Muscle layer of colon (tissue), 2 donors: ENCODE data around the gene THAP2.
A peak's percentile ranks its signal among the peaks of the same experiment; 100 is the strongest.

Experiments
- H3K27ac ChIP-seq: one replicate; pipeline ENCODE4 v1.7.0; 2013; ENCODE audit warnings: low read depth, mild to moderate bottlenecking, low read length, moderate library complexity
- H3K27me3 ChIP-seq, 2 donors: one replicate each; pipeline ENCODE4 v1.7.0; 2013; ENCODE audit warnings: low read length in 2 of 2, mild to moderate bottlenecking in 2 of 2; ENCODE audit not compliant: insufficient read depth in 2 of 2, control insufficient read depth in 1 of 2
- H3K36me3 ChIP-seq: one replicate; pipeline ENCODE4 v1.7.0; 2013; ENCODE audit warnings: mild to moderate bottlenecking, low read length; ENCODE audit not compliant: insufficient read depth
- H3K4me1 ChIP-seq: one replicate; pipeline ENCODE4 v1.7.0; 2013; ENCODE audit warnings: mild to moderate bottlenecking, low read length; ENCODE audit not compliant: insufficient read depth
- H3K4me3 ChIP-seq, 2 donors: one replicate each; pipeline ENCODE4 v1.7.0; 2013; ENCODE audit warnings: low read length in 2 of 2, low read depth in 1 of 2, mild to moderate bottlenecking in 1 of 2, moderate library complexity in 1 of 2
- H3K9ac ChIP-seq: one replicate; pipeline ENCODE4 v1.7.0; 2013; ENCODE audit warnings: low read length
- H3K9me3 ChIP-seq: one replicate; pipeline ENCODE4 v1.7.0; 2013; ENCODE audit warnings: mild to moderate bottlenecking, low read length
- donor health status: abdominal sarcoma.
- donor health status: Adenocarcinoma of cecum.

Gene THAP2

GRCh38 chr12:71662849-71663560 is 1.1 kb upstream of the THAP2 start:
- Histone ChIP-seq H3K27me3 (no peaks in the 10 kb centered on the region), H3K4me1 (peaks cover 27% of the 10 kb centered on the region), H3K27ac (peak overlapping the region; percentile 82)

GRCh38 chr12:71664411-71665089 is 449 bp downstream of the THAP2 start:
- Histone ChIP-seq H3K4me3 (peak overlapping the region; percentile 84 to 96), H3K4me1 (peaks cover 27% of the 10 kb centered on the region)

More at GRCh38 chr12:71662849-71663560, 1.1 kb upstream of the THAP2 start:
- Histone ChIP-seq H3K4me3 (peak overlapping the region; percentile 84 to 96), H3K36me3 (peaks cover 14% of the 10 kb centered on the region), H3K9ac (peak overlapping the region; percentile 81), H3K9me3 (no peaks in the 10 kb centered on the region)

DNA sequence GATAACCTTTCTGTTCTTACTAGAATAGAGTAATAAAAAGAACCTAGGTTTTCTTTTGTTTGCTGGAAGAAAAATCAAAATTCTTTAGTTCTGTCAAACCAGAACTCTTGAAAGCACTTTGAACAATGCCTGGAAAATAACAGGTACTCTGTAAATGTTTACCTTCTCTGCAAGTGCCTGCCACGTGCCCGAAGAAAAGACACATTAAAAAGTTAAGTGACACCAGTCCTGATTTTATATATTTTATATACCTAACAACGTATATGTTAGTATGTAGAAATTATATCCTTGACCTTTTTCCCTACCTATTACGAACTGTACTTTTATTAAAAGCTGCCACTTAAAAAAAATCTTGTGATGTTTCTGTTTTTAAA is 976 bp downstream of the THAP2 start:
- Histone ChIP-seq H3K36me3 (no peaks in the 10 kb centered on the region), H3K27me3 (no peaks in the 10 kb centered on the region), H3K4me3 (peak overlapping the region; percentile 84 to 96), H3K27ac (peak overlapping the region; percentile 82), H3K9ac (peak overlapping the region; percentile 96), H3K4me1 (peaks cover 27% of the 10 kb centered on the region), H3K9me3 (no peaks in the 10 kb centered on the region)

More at GRCh38 chr12:71664411-71665089, 449 bp downstream of the THAP2 start:
- Histone ChIP-seq H3K27me3 (no peaks in the 10 kb centered on the region), H3K27ac (peak overlapping the region; percentile 82), H3K9ac (peak overlapping the region; percentile 96), H3K36me3 (peaks cover 3% of the 10 kb centered on the region), H3K9me3 (no peaks in the 10 kb centered on the region)

DNA sequence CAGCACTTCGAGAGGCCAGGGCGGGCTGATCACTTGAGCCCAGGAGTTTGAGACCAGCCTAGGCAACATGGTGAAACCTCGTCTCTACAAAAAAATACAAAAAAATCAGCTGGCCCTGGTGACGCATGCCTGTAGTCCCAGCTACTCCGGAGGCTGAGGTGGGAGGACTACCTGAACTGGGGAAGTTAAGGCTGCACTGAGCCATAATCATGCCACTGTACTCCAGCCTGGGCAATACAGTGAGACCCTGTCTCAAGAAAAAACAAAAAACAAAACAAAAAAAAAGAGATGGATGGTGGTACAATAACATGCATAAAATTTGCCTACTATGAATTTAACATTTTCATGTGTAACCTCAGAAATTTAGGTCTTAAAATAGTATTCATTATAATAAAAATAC is 2.2 kb downstream of the THAP2 start:
- no peaks in the 10 kb centered on the region for H3K27me3 ChIP-seq
- H3K27ac ChIP-seq, result no peak overlapping the region
- no peaks in the 10 kb centered on the region for H3K36me3 ChIP-seq
- H3K4me1 ChIP-seq, result peaks cover 22% of the 10 kb centered on the region
- no peaks in the 10 kb centered on the region for H3K9me3 ChIP-seq
- no peak overlapping the region for H3K4me3 ChIP-seq
- H3K9ac ChIP-seq, result no peak overlapping the region

DNA sequence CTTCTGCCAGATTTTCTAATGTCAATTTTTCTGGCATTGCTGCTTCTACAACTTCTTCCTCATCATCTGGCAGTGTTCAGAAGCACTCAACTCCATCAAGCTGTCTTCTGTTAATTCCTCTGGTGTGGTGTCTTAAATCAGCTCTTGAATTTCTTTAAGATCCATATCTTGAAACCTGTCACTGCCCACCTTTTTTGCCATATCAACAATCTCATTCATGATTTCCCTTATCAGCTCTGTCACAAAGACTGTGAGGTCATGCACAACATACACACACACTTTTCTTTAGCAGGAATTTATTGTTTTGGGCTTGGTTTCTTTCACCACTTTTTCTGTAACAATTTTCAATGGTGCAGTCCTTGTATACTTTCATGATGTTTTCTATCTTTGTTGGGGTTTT is 7.2 kb downstream of the THAP2 start:
- no peak overlapping the region for H3K27ac ChIP-seq
- H3K27me3 ChIP-seq, result no peaks in the 10 kb centered on the region
- H3K9ac ChIP-seq, result no peak overlapping the region
- no peaks in the 10 kb centered on the region for H3K9me3 ChIP-seq
- no peaks in the 10 kb centered on the region for H3K4me1 ChIP-seq
- H3K36me3 ChIP-seq, result no peaks in the 10 kb centered on the region
- H3K4me3 ChIP-seq, result no peak overlapping the region

GRCh38 chr12:71671816-71672215 is 7.7 kb downstream of the THAP2 start:
- Histone ChIP-seq H3K36me3 (peaks cover 2% of the 10 kb centered on the region), H3K27ac (no peak overlapping the region), H3K9me3 (no peaks in the 10 kb centered on the region), H3K27me3 (no peaks in the 10 kb centered on the region), H3K4me1 (no peaks in the 10 kb centered on the region), H3K9ac (no peak overlapping the region), H3K4me3 (no peak overlapping the region)

- Histone ChIP-seq H3K4me1 (peaks cover 1% of the 10 kb centered on the region), H3K4me3 (no peak overlapping the region), H3K27ac (no peak overlapping the region), H3K36me3 (no peaks in the 10 kb centered on the region), H3K27me3 (no peaks in the 10 kb centered on the region), H3K9me3 (no peaks in the 10 kb centered on the region), H3K9ac (no peak overlapping the region)
These were observed 18.4 kb downstream of the THAP2 start for GRCh38 chr12:71682466-71682865.

DNA sequence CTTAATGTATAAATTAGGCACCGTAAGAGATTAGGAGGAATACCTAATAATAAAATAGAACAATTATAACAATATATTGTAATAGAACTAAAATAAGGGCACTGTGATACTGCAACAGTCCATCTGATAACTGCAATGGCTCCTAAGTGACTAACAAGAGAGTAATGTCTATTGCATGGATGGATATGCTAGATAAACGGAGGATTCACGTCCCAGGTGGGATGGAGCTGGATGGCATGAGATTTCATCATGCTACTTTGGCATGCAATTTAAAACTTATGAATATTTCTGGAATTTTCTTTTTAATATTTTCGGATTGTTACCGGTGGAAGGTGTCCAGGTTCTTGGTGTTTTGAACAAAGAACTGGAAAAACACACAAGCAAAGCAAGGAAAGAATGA is 19.5 kb downstream of the THAP2 start:
- Histone ChIP-seq H3K4me3 (no peak overlapping the region), H3K27ac (no peak overlapping the region)

GRCh38 chr12:71684081-71684480 is 20.0 kb downstream of the THAP2 start:
- H3K27ac ChIP-seq, result no peak overlapping the region
- H3K36me3 ChIP-seq, result no peaks in the 10 kb centered on the region
- no peak overlapping the region for H3K9ac ChIP-seq
- H3K9me3 ChIP-seq, result no peaks in the 10 kb centered on the region
- H3K4me1 ChIP-seq, result peaks cover 17% of the 10 kb centered on the region
- no peaks in the 10 kb centered on the region for H3K27me3 ChIP-seq
- no peak overlapping the region for H3K4me3 ChIP-seq

More for the DNA sequence above, 19.5 kb downstream of the THAP2 start:
- Histone ChIP-seq H3K9me3 (no peaks in the 10 kb centered on the region), H3K4me1 (peaks cover 13% of the 10 kb centered on the region), H3K9ac (no peak overlapping the region), H3K27me3 (no peaks in the 10 kb centered on the region), H3K36me3 (no peaks in the 10 kb centered on the region)

- Histone ChIP-seq H3K9me3 (no peaks in the 10 kb centered on the region), H3K36me3 (no peaks in the 10 kb centered on the region), H3K9ac (peak overlapping the region; percentile 76), H3K27me3 (no peaks in the 10 kb centered on the region), H3K4me3 (peak overlapping the region; percentile 75 to 94), H3K27ac (peak overlapping the region; percentile 86), H3K4me1 (peaks cover 22% of the 10 kb centered on the region)
These were observed 21.3 kb downstream of the THAP2 start for GRCh38 chr12:71685312-71685906.

DNA sequence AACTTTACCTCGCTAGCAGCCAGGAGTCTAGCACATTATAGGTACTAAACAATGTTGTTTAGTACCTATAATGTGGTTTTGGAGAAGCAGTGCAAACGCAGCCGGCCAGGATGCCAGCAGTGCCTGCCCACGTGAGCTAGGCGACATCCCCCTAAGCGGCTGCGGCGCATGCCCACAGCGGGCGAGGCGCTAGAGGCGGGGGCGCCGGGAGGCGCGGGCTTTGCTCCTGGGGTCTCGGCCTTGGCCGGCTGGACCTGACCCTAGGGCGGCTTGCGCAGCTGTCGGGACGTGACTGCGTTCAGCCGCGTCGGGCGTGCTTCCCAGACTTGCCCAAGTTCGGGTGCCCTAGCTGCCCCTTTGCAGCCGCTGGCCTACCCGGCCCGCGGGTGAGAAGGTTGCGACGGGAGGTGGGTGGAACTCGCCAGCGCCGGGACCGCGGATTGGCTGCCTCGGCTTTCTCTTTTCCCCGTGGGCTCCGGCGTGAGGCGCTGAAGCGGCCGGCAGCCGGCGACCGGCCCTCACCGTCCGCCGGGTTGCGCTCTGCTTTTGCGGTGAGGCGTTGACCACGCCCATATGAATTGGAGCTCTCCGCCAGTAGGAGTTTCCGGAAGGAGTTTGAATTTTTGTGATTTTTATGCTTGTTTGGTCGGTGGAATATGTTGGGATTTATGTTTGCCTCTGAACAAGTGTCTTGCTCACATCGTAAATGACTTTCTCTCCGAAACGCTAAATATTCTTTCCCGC is 22.0 kb downstream of the THAP2 start, which contains the start of gene TMEM19:
Gene TMEM19 (plus strand): TSS at position 169 of the 744 bp plus-strand sequence. CDS start 599 bp downstream, outside the sequence.
- Histone ChIP-seq H3K4me1 (peaks cover 22% of the 10 kb centered on the region), H3K36me3 (no peaks in the 10 kb centered on the region), H3K27me3 (no peaks in the 10 kb centered on the region), H3K27ac (peak within 1 kb of the TSS; percentile 86), H3K9me3 (no peaks in the 10 kb centered on the region), H3K9ac (peak within 1 kb of the TSS; percentile 78), H3K4me3 (peak within 1 kb of the TSS; percentile 75 to 94)
